Measurements from ENCODE around the gene AUH. TPM values are rescaled to one million over a fixed set of nuclear protein-coding genes. Genes with fewer than 3 reads are reported as not detected.

The AUH gene
- total RNA-seq, 1 experiment from 2014 or later = 21.7 TPM

DNA sequence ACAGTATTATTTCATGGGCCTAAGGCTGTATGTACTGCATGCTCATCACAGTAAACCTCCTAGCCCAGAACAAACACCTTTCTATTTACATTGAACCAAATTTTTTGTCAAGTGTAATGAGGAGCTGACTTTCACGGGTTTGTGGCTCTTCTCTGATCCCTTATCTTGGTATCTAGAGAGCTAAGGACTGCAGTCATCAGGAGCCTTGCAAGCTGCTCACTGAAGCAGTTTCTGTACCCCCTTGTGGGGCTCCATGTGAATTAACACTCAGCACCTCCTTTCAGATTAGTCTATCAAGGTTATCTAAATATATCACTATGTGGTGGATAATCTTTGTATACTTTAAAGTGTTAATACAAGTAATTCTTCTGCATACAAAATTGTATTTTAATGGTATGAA is 108.2 kb downstream of the AUH start:
- H4K91ac ChIP-seq (ENCODE audit: insufficient read length, low read depth, low read length) = no peak overlapping the region
- no peak for DNase-seq
- no peak overlapping the region for H4K5ac ChIP-seq (ENCODE audit: insufficient read length, low read depth, low read length)
- no peak overlapping the region for H2BK120ac ChIP-seq (ENCODE audit: low read depth, low read length, poor library complexity, severe bottlenecking)
- H3K9me3 ChIP-seq (ENCODE audit: control insufficient read depth, low read depth, low read length) = no peaks in the 10 kb centered on the region
- no peak overlapping the region for H2BK20ac ChIP-seq (ENCODE audit: low read depth, low read length, poor library complexity, severe bottlenecking)
- H3K79me1 ChIP-seq (ENCODE audit: insufficient read depth, low read depth, low read length, poor library complexity, severe bottlenecking) = no peaks in the 10 kb centered on the region
- no peak overlapping the region for H3K18ac ChIP-seq (ENCODE audit: insufficient read length, low read depth, low read length)
- H3K4me1 ChIP-seq (ENCODE audit: insufficient read depth, low read length) = no peaks in the 10 kb centered on the region
- H3K36me3 Mint-ChIP-seq (ENCODE audit: insufficient read depth in 1 of 3, low read depth in 3 of 3) = no peaks in the 10 kb centered on the region
- H3K27ac ChIP-seq (ENCODE audit: insufficient read length, low read depth, low read length) = no peak overlapping the region
- no peak overlapping the region for H3K9ac ChIP-seq (ENCODE audit: extremely low read depth, insufficient read length, low read length)
- no peak overlapping the region for H2AFZ ChIP-seq (ENCODE audit: low read length)
- H3T11ph ChIP-seq (ENCODE audit: low read length) = no peak overlapping the region
- H3K14ac ChIP-seq (ENCODE audit: insufficient read depth, low read length) = no peak overlapping the region
- no peak overlapping the region for H2BK15ac ChIP-seq (ENCODE audit: low read depth, low read length)
- no peaks in the 10 kb centered on the region for H4K20me1 ChIP-seq (ENCODE audit: control insufficient read depth, insufficient read depth, insufficient read length)
- no peak overlapping the region for H3K4me2 ChIP-seq (ENCODE audit: insufficient read depth, insufficient read length, low read length)
- no peak overlapping the region for H2BK12ac ChIP-seq (ENCODE audit: insufficient read length, low read depth, low read length)
- no peak overlapping the region for H3K4me3 Mint-ChIP-seq
- no peaks in the 10 kb centered on the region for H3K27me3 Mint-ChIP-seq (ENCODE audit: low read depth)
- no peak overlapping the region for H3K56ac ChIP-seq (ENCODE audit: insufficient read length, low read depth, low read length)
- no peak overlapping the region for H3K23ac ChIP-seq (ENCODE audit: insufficient read length, low read depth, low read length)
- TF ChIP-seq, protein P1, sequence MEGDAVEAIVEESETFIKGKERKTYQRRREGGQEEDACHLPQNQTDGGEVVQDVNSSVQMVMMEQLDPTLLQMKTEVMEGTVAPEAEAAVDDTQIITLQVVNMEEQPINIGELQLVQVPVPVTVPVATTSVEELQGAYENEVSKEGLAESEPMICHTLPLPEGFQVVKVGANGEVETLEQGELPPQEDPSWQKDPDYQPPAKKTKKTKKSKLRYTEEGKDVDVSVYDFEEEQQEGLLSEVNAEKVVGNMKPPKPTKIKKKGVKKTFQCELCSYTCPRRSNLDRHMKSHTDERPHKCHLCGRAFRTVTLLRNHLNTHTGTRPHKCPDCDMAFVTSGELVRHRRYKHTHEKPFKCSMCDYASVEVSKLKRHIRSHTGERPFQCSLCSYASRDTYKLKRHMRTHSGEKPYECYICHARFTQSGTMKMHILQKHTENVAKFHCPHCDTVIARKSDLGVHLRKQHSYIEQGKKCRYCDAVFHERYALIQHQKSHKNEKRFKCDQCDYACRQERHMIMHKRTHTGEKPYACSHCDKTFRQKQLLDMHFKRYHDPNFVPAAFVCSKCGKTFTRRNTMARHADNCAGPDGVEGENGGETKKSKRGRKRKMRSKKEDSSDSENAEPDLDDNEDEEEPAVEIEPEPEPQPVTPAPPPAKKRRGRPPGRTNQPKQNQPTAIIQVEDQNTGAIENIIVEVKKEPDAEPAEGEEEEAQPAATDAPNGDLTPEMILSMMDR (conservative IDR thresholded peaks at IDR 0.05) = peak; percentile 48; the same call in 2 of the 3 replicates
- H3K9me3 Mint-ChIP-seq = no peaks in the 10 kb centered on the region
- H2AK5ac ChIP-seq (ENCODE audit: insufficient read length, low read length) = no peak overlapping the region
- H3K27ac Mint-ChIP-seq = no peak overlapping the region
- H4K8ac ChIP-seq (replicated peaks; ENCODE audit: insufficient read length, low read depth, low read length) = no peak overlapping the region
- H3K27me3 ChIP-seq (ENCODE audit: insufficient read depth, low read length) = no peaks in the 10 kb centered on the region
- no peaks in the 10 kb centered on the region for H3K79me2 ChIP-seq (ENCODE audit: insufficient read depth, low read length)
- H3K4me1 Mint-ChIP-seq = no peaks in the 10 kb centered on the region
- no peaks in the 10 kb centered on the region for H3K23me2 ChIP-seq (ENCODE audit: insufficient read length, low read depth, low read length, poor library complexity, severe bottlenecking)
- H3K4ac ChIP-seq (ENCODE audit: low read depth, low read length) = no peak overlapping the region
- no peak overlapping the region for H2BK5ac ChIP-seq (ENCODE audit: insufficient read length, low read length)
- WGBS (ENCODE audit: extremely low coverage, insufficient read length, low lambda C conversion rate) = no CpG with 5 or more reads among the region's 1 CpG
